OCI-LY7 (cell line): ENCODE results near the gene ZNF182.

Experiments used
- CTCF ChIP-seq: fragments of 200-600 bp; sonication (generic); conservative IDR thresholded peaks from 2 replicates; pipeline ENCODE4 v1.5.1; 2014; ENCODE audit warnings: mild to moderate bottlenecking, antibody characterized with exemption, low read length, moderate library complexity, mixed read lengths
- EZH2phosphoT487 ChIP-seq: fragments of 200-600 bp; sonication (generic); IDR thresholded peaks from 2 replicates; pipeline ENCODE4 v1.6.1; 2018; ENCODE audit warnings: low read depth, borderline replicate concordance, mild to moderate bottlenecking, mixed run types, antibody characterized with exemption, low read length, moderate library complexity, mixed read lengths

- TF ChIP-seq CTCF (no peak), EZH2phosphoT487 (no peak)
Measured at GRCh38 chrX:47936940-47937317, 66.9 kb downstream of the ZNF182 start.
